Peyer's patch (tissue), 4 donors: ENCODE data around the gene LRBA.

Experiments
- POLR2A ChIP-seq, 2 donors: fragments of 450-650 bp; IDR thresholded peaks; one replicate each; pipeline ENCODE4 v1.5.1; 2017; ENCODE audit warnings: antibody characterized with exemption in 2 of 2, mild to moderate bottlenecking in 2 of 2, moderate library complexity in 2 of 2
- TF ChIP-seq, protein P1 (sequence below), 6 experiments: fragments of 450-650 bp in 4 of 6; fragments of 200-600 bp in 2 of 6; sonication (generic) in 1 of 6; IDR thresholded peaks; one replicate each; pipeline ENCODE4 v1.5.1; 2017 to 2019; ENCODE audit warnings: antibody characterized with exemption in 6 of 6, mild to moderate bottlenecking in 3 of 6, moderate library complexity in 1 of 6

DNA sequence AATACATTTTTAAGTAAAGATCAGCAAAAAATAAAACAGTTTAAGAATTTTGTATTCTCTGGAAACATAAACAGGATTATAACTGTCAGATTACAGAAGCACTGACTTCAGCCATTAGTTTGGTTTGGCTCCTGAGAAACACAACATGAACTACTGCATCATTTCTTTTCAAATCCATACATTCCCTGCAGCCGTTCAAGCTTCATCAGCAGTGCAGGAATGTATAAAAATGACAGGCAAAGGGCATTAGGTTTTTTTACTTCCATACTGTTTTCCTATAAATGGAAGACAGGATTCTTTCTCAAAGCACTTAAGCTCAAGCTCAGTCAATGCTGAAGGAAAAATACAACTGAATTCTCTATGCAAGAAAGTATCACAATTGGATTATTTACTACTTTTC is 437.3 kb downstream of the LRBA start:
- TF ChIP-seq, protein P1, sequence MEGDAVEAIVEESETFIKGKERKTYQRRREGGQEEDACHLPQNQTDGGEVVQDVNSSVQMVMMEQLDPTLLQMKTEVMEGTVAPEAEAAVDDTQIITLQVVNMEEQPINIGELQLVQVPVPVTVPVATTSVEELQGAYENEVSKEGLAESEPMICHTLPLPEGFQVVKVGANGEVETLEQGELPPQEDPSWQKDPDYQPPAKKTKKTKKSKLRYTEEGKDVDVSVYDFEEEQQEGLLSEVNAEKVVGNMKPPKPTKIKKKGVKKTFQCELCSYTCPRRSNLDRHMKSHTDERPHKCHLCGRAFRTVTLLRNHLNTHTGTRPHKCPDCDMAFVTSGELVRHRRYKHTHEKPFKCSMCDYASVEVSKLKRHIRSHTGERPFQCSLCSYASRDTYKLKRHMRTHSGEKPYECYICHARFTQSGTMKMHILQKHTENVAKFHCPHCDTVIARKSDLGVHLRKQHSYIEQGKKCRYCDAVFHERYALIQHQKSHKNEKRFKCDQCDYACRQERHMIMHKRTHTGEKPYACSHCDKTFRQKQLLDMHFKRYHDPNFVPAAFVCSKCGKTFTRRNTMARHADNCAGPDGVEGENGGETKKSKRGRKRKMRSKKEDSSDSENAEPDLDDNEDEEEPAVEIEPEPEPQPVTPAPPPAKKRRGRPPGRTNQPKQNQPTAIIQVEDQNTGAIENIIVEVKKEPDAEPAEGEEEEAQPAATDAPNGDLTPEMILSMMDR (IDR thresholded peaks at IDR 0.05) = no peak
- no peak for TF ChIP-seq POLR2A (IDR thresholded peaks at IDR 0.05)
